Adipocyte (in vitro differentiated cells): ENCODE results near the gene ATP2A1.
"Not testable (repeated sequence)": the region's sequence is repeated elsewhere in the genome, so short reads cannot be mapped to it uniquely, and the experiment has no call there.

ENCODE experiments used
- DNase-seq: peaks from one replicate; pipeline ENCODE4 v3.0.0-alpha.2; 2015; ENCODE audit warnings: low read depth
- H3K27me3 ChIP-seq: replicated peaks from 2 replicates; pipeline ENCODE4 v1.7.0; 2013; ENCODE audit warnings: mild to moderate bottlenecking, low read length, moderate library complexity; ENCODE audit not compliant: control insufficient read depth, insufficient read depth
- H3K36me3 ChIP-seq: 2 replicates; pipeline ENCODE4 v1.7.0; 2013; ENCODE audit warnings: low read length, mild to moderate bottlenecking, moderate library complexity; ENCODE audit not compliant: control insufficient read depth, insufficient read depth, severe bottlenecking
- H3K4me1 ChIP-seq: 2 replicates; pipeline ENCODE4 v1.7.0; 2013; ENCODE audit warnings: mild to moderate bottlenecking, low read length, moderate library complexity; ENCODE audit not compliant: control insufficient read depth, insufficient read depth
- H3K4me3 ChIP-seq: 2 replicates; pipeline ENCODE4 v1.7.0; 2013; ENCODE audit warnings: mild to moderate bottlenecking, low read length, moderate library complexity
- H3K9ac ChIP-seq: 2 replicates; pipeline ENCODE4 v1.7.0; 2013; ENCODE audit warnings: mild to moderate bottlenecking, low read length, moderate library complexity
- H3K9me3 ChIP-seq: 2 replicates; pipeline ENCODE4 v1.7.0; 2013; ENCODE audit warnings: mild to moderate bottlenecking, low read length, moderate library complexity; ENCODE audit not compliant: control insufficient read depth

The ATP2A1 gene

DNA sequence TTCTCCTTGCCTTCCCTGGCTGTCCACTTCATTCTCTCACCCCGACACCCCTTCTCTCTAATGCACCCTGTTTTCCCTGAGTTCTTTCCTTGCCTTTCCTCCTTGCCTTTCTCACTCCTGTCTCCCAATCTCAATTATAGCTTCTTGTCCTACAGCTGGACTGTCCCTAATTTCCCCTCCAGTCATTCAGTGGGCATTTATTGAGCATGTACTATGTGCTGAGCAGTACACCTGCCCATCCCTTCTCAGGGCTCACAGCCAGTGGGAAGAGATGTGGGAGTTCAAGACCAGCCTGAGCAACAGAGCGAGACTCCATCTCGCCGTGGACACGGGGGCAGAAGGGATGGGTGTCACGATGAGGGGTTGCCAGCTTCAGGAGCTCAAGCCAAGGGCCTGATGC, 5.8 kb downstream of the ATP2A1 start:
- DNase-seq = no peak
- H3K9ac ChIP-seq = no peak overlapping the region
- H3K27me3 ChIP-seq = peaks cover 9% of the 10 kb centered on the region
- H3K36me3 ChIP-seq = no peaks in the 10 kb centered on the region
- peaks cover 5% of the 10 kb centered on the region for H3K4me1 ChIP-seq
- H3K4me3 ChIP-seq = no peak overlapping the region
- no peaks in the 10 kb centered on the region for H3K9me3 ChIP-seq

DNA sequence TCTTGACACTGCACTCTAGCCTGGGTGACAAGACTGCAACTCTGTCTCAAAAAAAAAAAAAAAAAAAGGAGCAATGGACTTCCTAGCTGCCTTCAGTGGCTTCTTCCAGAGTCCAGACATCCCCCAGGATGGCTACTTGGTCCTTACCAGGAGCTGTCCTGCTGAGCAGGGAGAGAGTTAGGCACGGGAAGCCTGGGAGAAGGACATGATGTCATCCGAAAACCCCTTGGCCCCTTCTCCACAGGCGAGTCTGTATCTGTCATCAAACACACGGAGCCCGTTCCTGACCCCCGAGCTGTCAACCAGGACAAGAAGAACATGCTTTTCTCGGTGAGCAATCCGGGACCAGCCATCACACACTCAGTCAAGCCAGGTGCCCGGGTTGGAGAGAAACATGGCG, 8.7 kb downstream of the ATP2A1 start:
- H3K4me3 ChIP-seq = no peak overlapping the region
- no peak for DNase-seq
- peaks cover 4% of the 10 kb centered on the region for H3K27me3 ChIP-seq
- no peaks in the 10 kb centered on the region for H3K9me3 ChIP-seq
- H3K4me1 ChIP-seq = no peaks in the 10 kb centered on the region
- no peaks in the 10 kb centered on the region for H3K36me3 ChIP-seq
- H3K9ac ChIP-seq = no peak overlapping the region

DNA sequence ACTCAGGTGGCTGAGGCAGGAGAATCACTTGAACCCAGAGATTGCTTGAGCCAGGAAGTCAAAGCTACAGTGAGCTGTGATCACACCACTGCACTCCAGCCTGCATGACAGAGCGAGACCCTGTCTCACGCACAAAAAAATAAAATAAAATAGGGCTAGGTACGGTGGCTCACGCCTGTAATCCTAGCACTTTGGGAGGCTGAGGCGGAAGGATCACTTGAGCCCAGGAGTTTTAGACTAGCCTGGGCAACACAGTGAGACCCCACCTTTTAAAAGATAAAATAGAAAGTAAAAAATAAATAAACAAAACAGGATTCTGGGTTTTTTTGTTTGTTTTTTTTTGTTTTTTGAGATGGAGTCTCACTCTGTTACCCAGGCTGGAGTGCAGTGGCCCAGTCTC, 12.1 kb downstream of the ATP2A1 start:
- H3K4me3 ChIP-seq, H3K36me3 ChIP-seq, H3K27me3 ChIP-seq, H3K9ac ChIP-seq, H3K9me3 ChIP-seq, DNase-seq, H3K4me1 ChIP-seq: not testable (repeated sequence)

DNA sequence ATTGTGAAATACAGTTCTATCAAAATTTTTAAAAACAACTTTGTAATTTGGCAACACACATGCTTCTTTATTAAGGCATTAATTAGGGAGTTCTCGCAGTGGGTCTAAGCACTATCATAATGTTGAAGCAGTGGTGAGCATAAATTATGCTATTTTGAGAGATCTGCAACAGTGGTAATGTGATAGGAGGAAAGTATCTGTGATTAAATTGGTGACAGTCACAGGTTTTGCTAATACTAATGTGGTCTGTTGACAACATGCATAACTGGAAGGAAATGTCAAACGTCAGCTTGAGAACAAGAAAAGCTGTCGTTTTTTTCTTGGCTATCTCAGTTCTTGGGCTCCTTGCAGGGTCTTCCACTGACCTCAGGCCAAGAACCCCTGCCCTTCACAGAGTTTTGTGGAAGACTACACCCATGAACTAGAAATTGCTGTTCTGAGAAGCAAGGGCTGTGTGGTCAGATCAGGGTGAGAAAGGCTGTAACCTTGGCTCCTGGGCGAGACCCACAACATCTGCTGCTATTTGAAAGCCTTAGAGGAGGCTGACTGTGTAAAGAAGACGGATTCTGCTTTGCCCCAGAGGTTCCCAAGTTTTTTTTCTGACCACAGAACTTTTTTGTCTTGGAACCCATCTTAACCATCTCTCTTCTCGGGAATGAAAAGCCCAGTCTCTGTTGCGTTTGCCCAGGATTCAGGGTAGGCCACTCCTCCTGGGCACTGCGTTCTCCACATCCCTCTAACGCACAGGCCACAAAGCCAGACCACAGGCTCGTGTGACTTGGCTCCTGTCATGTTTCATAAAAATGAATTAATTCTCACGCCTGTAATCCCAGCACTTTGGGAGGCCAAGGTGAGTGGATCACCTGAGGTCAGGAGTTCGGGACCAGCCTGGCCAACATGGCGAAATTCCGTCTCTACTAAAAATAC, 13.9 kb downstream of the ATP2A1 start:
- DNase-seq = no peak
- H3K36me3 ChIP-seq = no peaks in the 10 kb centered on the region
- H3K9me3 ChIP-seq = no peaks in the 10 kb centered on the region
- H3K4me3 ChIP-seq = no peak overlapping the region
- H3K4me1 ChIP-seq = no peaks in the 10 kb centered on the region
- H3K9ac ChIP-seq = no peak overlapping the region
- no peaks in the 10 kb centered on the region for H3K27me3 ChIP-seq

DNA sequence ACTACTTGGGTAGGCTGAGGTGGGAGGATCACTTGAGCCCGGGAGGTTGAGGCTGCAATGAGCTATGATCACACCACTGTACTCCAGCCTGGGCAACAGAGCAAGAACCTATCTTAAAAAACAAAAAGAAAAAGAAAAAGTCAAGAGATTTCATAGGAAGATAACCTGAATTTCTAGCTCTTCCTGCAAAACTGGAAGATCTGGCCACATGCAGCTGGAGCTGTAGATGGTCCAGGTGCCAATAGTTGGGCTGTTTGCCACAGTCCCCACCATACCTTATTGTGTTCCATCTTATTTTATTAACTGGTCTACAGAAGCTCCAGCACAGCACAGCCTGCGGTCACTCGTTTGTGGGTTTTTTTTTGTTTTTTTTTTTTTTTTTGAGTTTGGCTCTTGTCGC, 15.0 kb downstream of the ATP2A1 start:
- Histone ChIP-seq H3K4me1 (no peaks in the 10 kb centered on the region), H3K36me3 (no peaks in the 10 kb centered on the region), H3K9ac (no peak overlapping the region), H3K27me3 (no peaks in the 10 kb centered on the region), H3K4me3 (no peak overlapping the region), H3K9me3 (no peaks in the 10 kb centered on the region)
- DNase-seq = no peak

DNA sequence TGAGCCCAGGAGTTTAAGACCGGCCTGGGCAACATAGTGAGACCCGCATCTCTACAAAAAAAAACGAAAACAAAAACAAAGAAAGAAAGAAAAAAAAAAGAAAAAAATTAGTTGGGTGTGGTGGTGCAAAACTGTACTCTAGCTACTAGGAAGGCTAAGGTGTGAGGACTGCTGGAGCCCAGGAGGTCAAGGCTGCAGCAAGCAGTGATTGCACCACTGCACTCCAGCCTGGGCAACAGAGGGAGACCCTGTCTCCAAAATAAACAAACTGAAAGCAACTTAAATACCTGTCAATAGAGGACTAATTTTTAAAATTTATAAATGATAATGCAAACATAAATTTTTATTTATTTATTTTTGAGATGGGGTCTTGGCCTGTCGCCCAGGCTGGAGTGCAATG, 17.3 kb downstream of the ATP2A1 start:
- Histone ChIP-seq H3K4me1 (no peaks in the 10 kb centered on the region), H3K27me3 (no peaks in the 10 kb centered on the region), H3K4me3 (no peak overlapping the region), H3K9ac (no peak overlapping the region), H3K36me3 (no peaks in the 10 kb centered on the region), H3K9me3 (no peaks in the 10 kb centered on the region)
- DNase-seq = no peak

DNA sequence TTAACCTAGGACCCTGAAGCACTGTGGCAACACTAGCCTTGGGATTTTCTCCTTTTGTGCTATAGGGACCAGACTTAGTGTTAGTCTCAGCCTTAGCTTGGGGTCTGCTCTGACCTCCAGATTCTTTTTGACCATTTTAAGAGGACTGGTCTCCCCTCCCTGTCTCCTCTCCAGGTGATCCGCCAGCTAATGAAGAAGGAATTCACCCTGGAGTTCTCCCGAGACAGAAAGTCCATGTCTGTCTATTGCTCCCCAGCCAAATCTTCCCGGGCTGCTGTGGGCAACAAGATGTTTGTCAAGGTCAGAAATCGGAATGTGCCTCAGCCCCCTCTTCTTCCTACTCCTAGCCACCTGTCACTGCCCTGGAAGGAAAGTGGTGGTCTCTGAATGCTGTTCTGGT, 19.5 kb downstream of the ATP2A1 start:
- no peak for DNase-seq
- H3K9ac ChIP-seq = no peak overlapping the region
- no peaks in the 10 kb centered on the region for H3K36me3 ChIP-seq

DNA sequence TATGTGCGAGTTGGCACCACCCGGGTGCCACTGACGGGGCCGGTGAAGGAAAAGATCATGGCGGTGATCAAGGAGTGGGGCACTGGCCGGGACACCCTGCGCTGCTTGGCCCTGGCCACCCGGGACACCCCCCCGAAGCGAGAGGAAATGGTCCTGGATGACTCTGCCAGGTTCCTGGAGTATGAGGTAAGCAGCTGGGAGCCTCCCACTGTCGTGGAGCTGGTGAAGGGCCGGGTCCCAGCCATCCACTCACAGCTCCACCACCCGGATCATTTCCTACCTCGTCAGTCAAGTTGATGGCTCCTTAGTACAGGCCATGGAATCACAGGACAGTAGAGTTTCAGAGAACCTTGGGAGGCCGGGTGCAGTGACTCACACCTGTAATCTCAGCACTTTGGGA, 20.0 kb downstream of the ATP2A1 start:
- no peak for DNase-seq
- H3K27me3 ChIP-seq = no peaks in the 10 kb centered on the region
- no peaks in the 10 kb centered on the region for H3K9me3 ChIP-seq
- no peak overlapping the region for H3K4me3 ChIP-seq
- H3K36me3 ChIP-seq = no peaks in the 10 kb centered on the region
- no peaks in the 10 kb centered on the region for H3K4me1 ChIP-seq
- H3K9ac ChIP-seq = no peak overlapping the region

More for the DNA sequence above, 19.5 kb downstream of the ATP2A1 start:
- Histone ChIP-seq H3K4me1 (no peaks in the 10 kb centered on the region), H3K9me3 (no peaks in the 10 kb centered on the region), H3K27me3 (no peaks in the 10 kb centered on the region), H3K4me3 (no peak overlapping the region)

DNA sequence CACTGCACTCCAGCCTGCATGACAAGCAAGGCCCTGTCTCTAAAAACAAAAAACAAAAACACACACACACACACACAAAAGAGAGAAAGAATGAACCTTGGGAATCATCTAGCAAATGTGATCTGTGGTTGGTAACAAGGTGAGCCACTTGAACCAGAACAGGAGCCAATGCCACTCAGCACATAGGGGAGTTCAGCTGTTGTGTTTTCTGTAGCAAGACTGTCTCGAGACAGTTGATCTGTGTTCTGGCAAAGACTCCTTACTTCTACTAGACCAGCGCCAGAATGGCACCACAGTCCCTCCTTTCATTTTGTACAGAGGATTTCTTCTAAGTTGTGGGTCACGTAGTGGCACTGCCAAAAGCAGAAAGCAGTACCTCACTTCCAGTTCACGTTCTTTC, 20.7 kb downstream of the ATP2A1 start:
- no peaks in the 10 kb centered on the region for H3K27me3 ChIP-seq
- H3K36me3 ChIP-seq = no peaks in the 10 kb centered on the region
- H3K9ac ChIP-seq = no peak overlapping the region
- no peaks in the 10 kb centered on the region for H3K4me1 ChIP-seq
- H3K4me3 ChIP-seq = no peak overlapping the region
- H3K9me3 ChIP-seq = no peaks in the 10 kb centered on the region
- DNase-seq = no peak

DNA sequence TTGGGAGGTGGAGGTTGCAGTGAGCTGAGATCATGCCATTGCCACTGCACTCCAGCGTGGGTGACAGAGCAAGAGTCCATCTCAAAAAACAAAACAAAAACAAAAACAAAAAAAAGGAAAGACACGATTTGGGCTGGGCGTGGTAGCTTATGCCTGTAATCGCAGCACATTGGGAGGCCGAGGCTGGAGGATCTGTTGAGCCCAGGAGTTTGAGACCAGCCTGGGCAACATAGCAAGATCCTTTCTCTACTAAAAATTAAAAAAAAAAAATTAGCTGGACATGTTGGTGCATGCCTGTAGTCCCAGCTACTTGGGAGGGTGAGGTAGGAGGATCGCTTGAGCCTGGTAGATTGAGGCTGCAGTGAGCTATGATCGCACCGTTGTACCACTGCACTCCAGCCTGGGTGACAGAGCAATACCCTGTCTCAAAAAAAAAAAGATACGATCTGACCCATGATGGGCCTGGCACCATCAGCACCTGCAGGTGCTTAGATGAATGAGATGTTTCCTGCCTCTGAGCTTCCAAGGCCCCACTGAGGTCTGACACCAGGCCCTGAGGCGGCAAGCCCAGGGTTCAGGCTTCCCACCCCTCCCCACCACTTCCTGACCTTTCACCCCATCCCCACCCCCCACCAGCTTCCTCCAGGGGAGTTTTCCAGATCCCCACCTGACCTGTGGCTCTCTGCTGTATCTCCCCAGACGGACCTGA, 21.7 kb downstream of the ATP2A1 start:
- no peak for DNase-seq
- Histone ChIP-seq H3K36me3 (no peaks in the 10 kb centered on the region), H3K27me3 (no peaks in the 10 kb centered on the region), H3K4me3 (no peak overlapping the region), H3K9ac (no peak overlapping the region), H3K9me3 (no peaks in the 10 kb centered on the region), H3K4me1 (no peaks in the 10 kb centered on the region)

DNA sequence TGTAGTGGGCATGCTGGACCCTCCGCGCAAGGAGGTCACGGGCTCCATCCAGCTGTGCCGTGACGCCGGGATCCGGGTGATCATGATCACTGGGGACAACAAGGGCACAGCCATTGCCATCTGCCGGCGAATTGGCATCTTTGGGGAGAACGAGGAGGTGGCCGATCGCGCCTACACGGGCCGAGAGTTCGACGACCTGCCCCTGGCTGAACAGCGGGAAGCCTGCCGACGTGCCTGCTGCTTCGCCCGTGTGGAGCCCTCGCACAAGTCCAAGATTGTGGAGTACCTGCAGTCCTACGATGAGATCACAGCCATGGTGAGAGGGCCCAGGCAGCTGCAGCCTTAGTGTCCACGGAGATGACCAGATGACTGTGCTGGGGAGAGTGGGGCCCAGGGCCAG, 22.3 kb downstream of the ATP2A1 start:
- Histone ChIP-seq H3K4me1 (no peaks in the 10 kb centered on the region), H3K4me3 (no peak overlapping the region), H3K9me3 (no peaks in the 10 kb centered on the region), H3K27me3 (no peaks in the 10 kb centered on the region), H3K36me3 (no peaks in the 10 kb centered on the region), H3K9ac (no peak overlapping the region)
- no peak for DNase-seq
